MCF 10A (cell line): Measurements from ENCODE around the gene DGKI. TPM values are rescaled to one million over a fixed set of nuclear protein-coding genes. Genes with fewer than 3 reads are reported as not detected.

Source experiments
- BruUV-seq: library from RNA; stranded (reverse); fragments of 400-500 nt; replicated peaks from 2 replicates; lab custom pipeline; 2021; lab: Mats Ljungman, UMichigan
- CTCF ChIA-PET: fragments of 300-600 bp; sonication (Branson Sonifier 250); formaldehyde crosslinking; extraction: SDS; loops from one replicate; lab custom pipeline; 2021; ENCODE audit warnings: antibody characterized with exemption, inconsistent platforms; lab: Yijun Ruan, JAX
- POLR2A ChIA-PET: fragments of 300-600, 350-650 bp; sonication (Branson Sonifier 250); formaldehyde crosslinking; extraction: SDS; loops from one replicate; lab custom pipeline; 2020; ENCODE audit warnings: antibody characterized with exemption, inconsistent platforms; lab: Yijun Ruan, JAX
- DNase-seq: peaks from one replicate; pipeline ENCODE4 v3.0.0-alpha.2; 2018; ENCODE audit not compliant: unreplicated experiment
- H3K27ac Mint-ChIP-seq: one replicate; pipeline ENCODE4 v1.8.0; 2022; ENCODE audit warnings: mild to moderate bottlenecking, low read depth, mixed read lengths; ENCODE audit not compliant: unreplicated experiment
- H3K27me3 Mint-ChIP-seq: one replicate; pipeline ENCODE4 v1.8.0; 2022; ENCODE audit warnings: mixed read lengths; ENCODE audit not compliant: insufficient read depth, unreplicated experiment
- H3K36me3 Mint-ChIP-seq: one replicate; pipeline ENCODE4 v1.8.0; 2022; ENCODE audit warnings: mild to moderate bottlenecking, moderate library complexity, mixed read lengths; ENCODE audit not compliant: insufficient read depth, unreplicated experiment
- H3K4me1 Mint-ChIP-seq: one replicate; pipeline ENCODE4 v1.8.0; 2022; ENCODE audit warnings: mixed read lengths; ENCODE audit not compliant: insufficient read depth, unreplicated experiment
- H3K4me3 Mint-ChIP-seq: one replicate; pipeline ENCODE4 v1.8.0; 2022; ENCODE audit warnings: mild to moderate bottlenecking, moderate library complexity, mixed read lengths; ENCODE audit not compliant: unreplicated experiment
- H3K9me3 Mint-ChIP-seq: one replicate; pipeline ENCODE4 v1.8.0; 2022; ENCODE audit warnings: mixed read lengths; ENCODE audit not compliant: unreplicated experiment
- intact Hi-C: fragments of 100-400 bp; cut with micrococcal nuclease; formaldehyde crosslinking; loops from 2 replicates; pipeline ENCODE4 v1.14.1; 2022
- total RNA-seq: library from RNA; stranded (reverse); gene quantifications from 2 replicates; pipeline ENCODE4 v1.2.3, GENCODE V29; 2022
- TF ChIP-seq, protein P1 (sequence below): fragments of 200-600 bp; IDR thresholded peaks from one replicate; pipeline ENCODE4 v1.8.0; 2022; ENCODE audit warnings: antibody characterized with exemption, mild to moderate bottlenecking; ENCODE audit not compliant: unreplicated experiment

The DGKI gene
- total RNA-seq, 1 experiment from 2014 or later: 1.4 TPM

DNA sequence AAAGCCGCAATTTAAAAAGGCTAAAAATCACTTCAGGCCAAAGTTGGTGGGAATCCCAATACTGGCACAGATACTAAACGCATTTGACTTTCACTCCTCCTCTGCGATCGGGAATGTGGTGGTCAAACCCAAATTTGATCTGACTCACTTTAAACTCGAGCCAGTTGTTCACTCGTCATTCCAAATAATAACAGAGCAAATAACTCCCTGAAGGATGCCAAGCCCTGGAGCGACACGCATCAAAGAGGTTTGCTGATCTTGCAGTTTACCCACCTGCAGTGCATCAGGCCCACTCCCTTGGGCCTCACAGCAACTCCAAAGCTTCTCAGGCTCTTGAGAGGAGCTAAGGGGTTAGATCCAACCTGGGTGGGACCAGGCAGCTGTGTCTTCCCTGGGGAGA, 515.4 kb downstream of the DGKI start:
- TF ChIP-seq, protein P1, sequence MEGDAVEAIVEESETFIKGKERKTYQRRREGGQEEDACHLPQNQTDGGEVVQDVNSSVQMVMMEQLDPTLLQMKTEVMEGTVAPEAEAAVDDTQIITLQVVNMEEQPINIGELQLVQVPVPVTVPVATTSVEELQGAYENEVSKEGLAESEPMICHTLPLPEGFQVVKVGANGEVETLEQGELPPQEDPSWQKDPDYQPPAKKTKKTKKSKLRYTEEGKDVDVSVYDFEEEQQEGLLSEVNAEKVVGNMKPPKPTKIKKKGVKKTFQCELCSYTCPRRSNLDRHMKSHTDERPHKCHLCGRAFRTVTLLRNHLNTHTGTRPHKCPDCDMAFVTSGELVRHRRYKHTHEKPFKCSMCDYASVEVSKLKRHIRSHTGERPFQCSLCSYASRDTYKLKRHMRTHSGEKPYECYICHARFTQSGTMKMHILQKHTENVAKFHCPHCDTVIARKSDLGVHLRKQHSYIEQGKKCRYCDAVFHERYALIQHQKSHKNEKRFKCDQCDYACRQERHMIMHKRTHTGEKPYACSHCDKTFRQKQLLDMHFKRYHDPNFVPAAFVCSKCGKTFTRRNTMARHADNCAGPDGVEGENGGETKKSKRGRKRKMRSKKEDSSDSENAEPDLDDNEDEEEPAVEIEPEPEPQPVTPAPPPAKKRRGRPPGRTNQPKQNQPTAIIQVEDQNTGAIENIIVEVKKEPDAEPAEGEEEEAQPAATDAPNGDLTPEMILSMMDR: no peak
- Mint-ChIP-seq H3K4me3 (no peak overlapping the region), H3K36me3 (no peaks in the 10 kb centered on the region), H3K27ac (no peak overlapping the region), H3K4me1 (no peaks in the 10 kb centered on the region), H3K27me3 (peaks cover 42% of the 10 kb centered on the region), H3K9me3 (no peaks in the 10 kb centered on the region)
- ChIA-PET POLR2A (no interaction called here), CTCF (no interaction called here)
- no peak for DNase-seq
- intact Hi-C loops: no loop called here
- BruUV-seq: no TSS peak

Other genes with a start within 250 kb of the DGKI start
- 74.2 and 79.4 TPM in 2 replicates for gene CREB3L2, start 155.1 kb upstream of the DGKI start, total RNA-seq
- not detected in 2 replicates for gene AKR1D1, start 229.5 kb upstream of the DGKI start, total RNA-seq